Endothelial cell of umbilical vein (primary cell): ENCODE measurements around the gene NEU2. TPM values are rescaled to one million over a fixed set of nuclear protein-coding genes. Genes with fewer than 3 reads are reported as not detected.

Experiments used
- BruUV-seq: library from RNA; stranded (reverse); fragments of 400-500 nt; replicated peaks from 2 replicates; lab custom pipeline; 2021; lab: Mats Ljungman, UMichigan
- CTCF ChIA-PET: fragments of 300-600, 350-600 bp; sonication (Branson Sonifier 250); formaldehyde crosslinking; loops from one replicate; lab custom pipeline; 2021; ENCODE audit warnings: antibody characterized with exemption, inconsistent platforms; lab: Charles Lee
- POLR2A ChIA-PET: fragments of 300-600, 350-600 bp; sonication (Branson Sonifier 250); formaldehyde crosslinking; loops from one replicate; lab custom pipeline; 2021; ENCODE audit warnings: antibody characterized with exemption, inconsistent platforms; lab: Charles Lee
- DNase-seq: peaks from one replicate; pipeline ENCODE4 v3.0.0-alpha.2; 2011; ENCODE audit warnings: low read depth, low spot score
- FAIRE-seq: peaks from 2 replicates; lab custom pipeline; 2011; peaks lifted over from hg19 to GRCh38; lab: Jason Lieb, UNC
- H2AFZ ChIP-seq: 2 replicates; pipeline ENCODE4 v1.6.0; 2012; ENCODE audit warnings: low read depth, low read length, control low read depth, inconsistent platforms
- H3K27ac ChIP-seq: 2 replicates; pipeline ENCODE4 v1.5.1; 2011; ENCODE audit warnings: low read depth, mild to moderate bottlenecking, control low read depth, low read length, moderate library complexity; ENCODE audit not compliant: insufficient read depth
- H3K27me3 ChIP-seq, 2 experiments: 2 replicates each; pipeline versions ENCODE4 v1.6.0 to v1.6.1; 2011; ENCODE audit warnings: low read length in 2 of 2, mixed read lengths in 1 of 2; ENCODE audit not compliant: control insufficient read depth in 2 of 2, insufficient read depth in 2 of 2
- H3K36me3 ChIP-seq, 2 experiments: 2 replicates in 1 of 2; 3 replicates in 1 of 2; pipeline ENCODE4 v1.5.1; 2011; ENCODE audit warnings: low read length in 2 of 2, mild to moderate bottlenecking in 1 of 2, moderate library complexity in 1 of 2; ENCODE audit not compliant: control insufficient read depth in 2 of 2, insufficient read depth in 2 of 2; ENCODE audit errors: extremely low read depth in 1 of 2
- H3K4me1 ChIP-seq: 3 replicates; pipeline ENCODE4 v1.5.1; 2011; ENCODE audit warnings: mild to moderate bottlenecking, low read length; ENCODE audit not compliant: control insufficient read depth, insufficient read depth; ENCODE audit errors: extremely low read depth
- H3K4me2 ChIP-seq: 2 replicates; pipeline ENCODE4 v1.6.1; 2011; ENCODE audit warnings: low read length, control low read depth, mixed read lengths; ENCODE audit not compliant: insufficient read depth
- H3K4me3 ChIP-seq, 3 experiments: fragments of 200-600 bp in 1 of 3; sonication (generic), shearing (Covaris generic) in 1 of 3; replicated peaks in 1 of 3; 2 replicates each; pipeline ENCODE4 v1.5.1; 2011 to 2016; ENCODE audit warnings: control low read depth in 3 of 3, low read length in 3 of 3, mild to moderate bottlenecking in 2 of 3, inconsistent platforms in 1 of 3, low read depth in 1 of 3, moderate library complexity in 1 of 3; ENCODE audit not compliant: insufficient read depth in 1 of 3
- H3K79me2 ChIP-seq: 2 replicates; pipeline ENCODE4 v1.6.0; 2012; ENCODE audit warnings: low read length, inconsistent platforms; ENCODE audit not compliant: control insufficient read depth, insufficient read depth
- H3K9ac ChIP-seq: replicated peaks from 2 replicates; pipeline ENCODE3; 2011; ENCODE audit warnings: low read length, control low read depth; ENCODE audit not compliant: insufficient read depth; ENCODE audit errors: extremely low read depth
- H3K9me1 ChIP-seq: replicated peaks from 3 replicates; pipeline ENCODE4 v1.6.0; 2011; ENCODE audit warnings: mild to moderate bottlenecking, low read length; ENCODE audit not compliant: control insufficient read depth, insufficient read depth; ENCODE audit errors: extremely low read depth
- H3K9me3 ChIP-seq: replicated peaks from 2 replicates; pipeline ENCODE4 v1.5.1; 2012; ENCODE audit warnings: low read length, inconsistent platforms; ENCODE audit not compliant: control insufficient read depth, insufficient read depth
- H4K20me1 ChIP-seq: replicated peaks from 2 replicates; pipeline ENCODE3; 2011; ENCODE audit warnings: mild to moderate bottlenecking, low read length; ENCODE audit not compliant: control insufficient read depth, insufficient read depth; ENCODE audit errors: extremely low read depth
- CTCF ChIP-seq, 2 donors: IDR thresholded peaks; 1 replicate in 1 of 2; 2 replicates in 1 of 2; pipeline ENCODE4 v1.5.1; 2011; ENCODE audit warnings: low read length in 2 of 2, mild to moderate bottlenecking in 2 of 2, moderate library complexity in 2 of 2, control low read depth in 1 of 2, inconsistent platforms in 1 of 2, low read depth in 1 of 2; ENCODE audit not compliant: insufficient read depth in 1 of 2; ENCODE audit errors: extremely low read depth in 1 of 2
- EZH2 ChIP-seq: IDR thresholded peaks from 2 replicates; pipeline ENCODE4 v1.6.1; 2012; ENCODE audit warnings: borderline replicate concordance, low read depth, mild to moderate bottlenecking, moderate library complexity, low read length, inconsistent platforms; ENCODE audit not compliant: severe bottlenecking
- FOS ChIP-seq: IDR thresholded peaks from 2 replicates; pipeline ENCODE4 v1.6.1; 2011; ENCODE audit warnings: mild to moderate bottlenecking, low read length, moderate library complexity, borderline replicate concordance; ENCODE audit not compliant: insufficient read depth
- MAX ChIP-seq: IDR thresholded peaks from 2 replicates; pipeline ENCODE4 v1.6.1; 2011; ENCODE audit not compliant: insufficient read depth, insufficient read length
- MYC ChIP-seq: IDR thresholded peaks from one replicate; pipeline ENCODE4 v1.6.1; 2011; ENCODE audit warnings: mild to moderate bottlenecking, low read depth, low read length
- dilution Hi-C: fragments of 300-500 bp; cut with MboI; formaldehyde crosslinking; loops from one replicate; pipeline ENCODE4 v1.15.0; 2019; ENCODE audit warnings: low sequenced_read_pairs; ENCODE audit not compliant: extremely low pct_ligation_motif_present
- intact Hi-C: fragments of 100-400 bp; cut with micrococcal nuclease; formaldehyde crosslinking; loops from one replicate; pipeline ENCODE4 v1.10.0; 2022
- polyA plus RNA-seq, 4 experiments: library from polyadenylated mRNA; depleted of rRNA in 3 of 4; stranded (reverse) in 3 of 4; unstranded in 1 of 4; fragments of >200 nt; gene quantifications; 2 replicates each; pipeline versions ENCODE4 v1.2.1 to v1.2.3, GENCODE V29; 2011 to 2012; ENCODE audit warnings: missing spikeins in 1 of 4
- total RNA-seq: library from RNA; stranded (reverse); gene quantifications from 2 replicates; pipeline ENCODE4 v1.2.3, GENCODE V29; 2021

Gene NEU2
- total and polyA plus RNA-seq, 2 donors (not counting 3 experiments of a cell fraction or from before 2014, with no cell fraction given) = not detected

GRCh38 chr2:233031556-233032500, 644 bp upstream of the NEU2 start:
- dilution Hi-C loops (no loop called here), intact Hi-C loops (no loop called here)
- Histone ChIP-seq H4K20me1 (no peaks in the 10 kb centered on the region), H3K36me3 (no peaks in the 10 kb centered on the region), H3K9me3 (no peaks in the 10 kb centered on the region), H2AFZ (no peak overlapping the region), H3K9ac (no peak overlapping the region), H3K9me1 (no peaks in the 10 kb centered on the region), H3K79me2 (no peaks in the 10 kb centered on the region), H3K27ac (no peak overlapping the region), H3K4me2 (no peak overlapping the region), H3K27me3 (no peaks in the 10 kb centered on the region), H3K4me3 (no peak overlapping the region), H3K4me1 (no peaks in the 10 kb centered on the region)
- ChIA-PET CTCF (interaction anchor here (1.1 to 1.3 kb wide), 2 partner anchors 10 to 42 kb away, joined by 3 read pairs; no protein-coding TSS in a partner anchor), POLR2A (no interaction called here)
- BruUV-seq = no TSS peak
- no peak for TF ChIP-seq MAX
- TF ChIP-seq FOS = no peak
- no peak for TF ChIP-seq EZH2
- TF ChIP-seq MYC = no peak
- TF ChIP-seq CTCF (IDR thresholded peaks at IDR 0.05; ENCODE audit: extremely low read depth in 1 of 2, insufficient read depth in 1 of 2, low read depth in 1 of 2, low read length in 2 of 2) = no peak
- DNase-seq (no peak), FAIRE-seq (no peak)
